Measurements from ENCODE around the gene LYVE1.
"Not testable (repeated sequence)": the region's sequence is repeated elsewhere in the genome, so short reads cannot be mapped to it uniquely, and the experiment has no call there.

LYVE1 gene, protein sequence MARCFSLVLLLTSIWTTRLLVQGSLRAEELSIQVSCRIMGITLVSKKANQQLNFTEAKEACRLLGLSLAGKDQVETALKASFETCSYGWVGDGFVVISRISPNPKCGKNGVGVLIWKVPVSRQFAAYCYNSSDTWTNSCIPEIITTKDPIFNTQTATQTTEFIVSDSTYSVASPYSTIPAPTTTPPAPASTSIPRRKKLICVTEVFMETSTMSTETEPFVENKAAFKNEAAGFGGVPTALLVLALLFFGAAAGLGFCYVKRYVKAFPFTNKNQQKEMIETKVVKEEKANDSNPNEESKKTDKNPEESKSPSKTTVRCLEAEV

DNA sequence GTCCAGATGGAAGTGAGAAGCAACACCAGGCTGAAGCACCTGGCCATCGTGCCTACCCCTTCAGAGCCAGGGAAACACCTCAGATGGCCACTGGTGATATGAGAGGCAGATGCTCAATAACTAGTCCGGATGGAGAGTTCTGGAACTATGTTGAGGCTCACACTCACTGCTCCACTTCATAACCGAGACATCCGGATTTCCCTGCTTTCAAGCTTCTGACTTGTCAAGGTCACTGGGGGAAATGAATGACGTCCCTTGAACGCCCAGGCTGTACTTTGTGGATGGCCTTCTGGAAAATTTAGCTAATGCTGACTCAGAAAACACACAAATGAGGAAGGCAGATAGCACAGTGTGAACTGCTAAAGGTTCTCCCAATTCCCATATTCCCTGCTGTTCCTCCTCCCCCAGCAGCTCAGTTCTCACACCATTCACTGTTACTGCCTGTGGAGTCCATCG is at the start of gene LYVE1:
TSS of gene LYVE1 (minus strand) at position 180 of the 456 bp plus-strand sequence. CDS start at position 47, 133 bp downstream.
- no peak for DNase-seq (ENCODE audit: low spot score)

DNA sequence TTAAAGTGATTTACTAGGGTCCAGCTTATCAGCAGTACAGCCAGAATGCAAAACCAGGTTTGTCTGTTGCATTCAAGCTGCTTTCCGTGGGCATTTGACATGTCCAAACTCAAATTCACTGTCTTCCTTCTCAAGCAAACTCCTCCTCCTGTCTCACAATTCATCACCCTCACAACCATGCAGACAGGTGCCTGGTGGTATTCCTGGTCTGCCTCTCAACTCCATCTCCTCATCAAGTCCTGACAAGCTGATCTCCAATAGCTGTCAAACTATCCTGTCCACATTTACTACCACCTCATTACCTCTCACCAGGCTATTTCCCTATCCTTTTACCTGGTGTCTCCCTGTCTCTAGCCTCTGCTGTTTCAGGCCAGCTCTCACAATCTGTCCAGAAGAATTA is 49.1 kb upstream of the LYVE1 start:
- no peak for DNase-seq (ENCODE audit: low spot score)

DNA sequence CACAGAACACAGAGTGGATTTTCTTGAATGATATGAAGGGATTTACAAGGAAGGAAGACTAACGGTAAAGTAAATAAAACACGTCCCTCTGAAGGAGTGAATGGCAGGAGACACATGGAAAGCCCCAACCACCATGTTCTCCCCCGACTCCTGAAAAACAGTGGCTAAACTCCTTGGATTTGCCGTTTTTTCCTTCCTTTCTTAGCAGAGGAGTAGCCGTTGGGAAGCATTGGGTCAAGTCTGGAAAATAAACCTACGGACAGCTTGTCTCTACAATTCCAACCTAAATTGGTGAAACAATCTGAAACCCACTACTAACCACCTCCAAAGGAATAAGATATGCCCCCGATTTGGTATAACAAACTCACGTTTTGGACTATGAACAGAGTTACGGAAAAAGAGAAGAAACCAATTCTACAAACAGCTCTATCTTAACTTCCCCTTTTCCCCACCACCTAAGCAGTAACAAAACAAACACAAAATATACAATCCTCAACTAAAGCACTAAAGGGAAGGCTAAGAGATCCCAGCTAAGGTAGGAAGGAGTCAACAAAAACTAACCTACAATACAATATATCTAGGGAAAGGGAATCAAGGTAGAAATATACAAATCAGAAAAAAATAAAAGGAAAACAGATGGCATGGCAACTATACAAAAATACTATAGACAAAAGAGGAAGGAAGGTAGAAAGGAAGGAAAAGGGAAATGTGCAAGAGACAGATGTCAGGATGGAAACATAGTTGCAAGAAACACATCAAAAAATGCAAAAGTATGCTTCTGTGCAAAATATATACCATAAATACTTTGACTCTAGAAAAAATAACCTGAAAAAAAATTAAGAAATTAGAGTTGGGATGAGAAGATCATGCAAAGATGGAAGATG is 43.8 kb upstream of the LYVE1 start:
- DNase-seq (ENCODE audit: low spot score), result no peak

DNA sequence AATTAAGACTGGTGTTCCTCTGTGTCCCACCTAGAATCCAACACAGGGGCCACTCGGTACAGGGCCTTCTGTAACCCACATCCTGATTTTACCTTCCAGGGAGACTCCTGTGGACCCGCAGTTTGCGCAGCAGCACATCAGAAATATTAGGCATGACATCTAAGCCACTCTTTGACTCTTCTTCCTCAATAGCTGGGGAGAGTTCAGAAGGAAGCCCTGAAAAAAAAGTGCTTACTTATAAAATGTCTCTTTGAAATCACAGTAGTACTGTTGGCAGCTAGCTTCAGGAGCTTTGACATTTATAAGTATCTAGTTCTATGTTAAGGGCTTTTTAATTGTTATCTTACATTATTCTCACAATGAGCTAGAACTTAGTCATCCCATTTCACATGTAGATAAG is 41.2 kb upstream of the LYVE1 start:
- DNase-seq (ENCODE audit: low spot score), result no peak

DNA sequence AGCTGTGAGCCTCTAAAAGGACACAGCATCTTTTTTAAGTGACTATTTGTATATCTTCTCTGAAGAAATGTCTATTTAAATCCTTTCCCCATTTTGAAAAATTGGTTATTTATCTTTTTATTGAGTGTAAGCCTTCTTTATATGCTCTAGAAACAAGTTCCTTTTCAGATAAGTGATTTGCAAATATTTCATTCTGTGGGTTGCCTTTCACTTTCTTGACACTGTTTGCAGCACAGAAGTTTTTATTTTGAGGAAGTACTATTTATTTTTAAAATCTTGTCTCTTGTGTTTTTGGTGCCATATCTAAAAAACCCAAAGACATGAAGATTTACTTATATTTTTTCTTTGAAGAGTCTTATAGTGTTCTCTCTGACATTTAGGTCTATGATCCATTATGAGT is 40.1 kb upstream of the LYVE1 start:
- no peak for DNase-seq (ENCODE audit: low spot score)

DNA sequence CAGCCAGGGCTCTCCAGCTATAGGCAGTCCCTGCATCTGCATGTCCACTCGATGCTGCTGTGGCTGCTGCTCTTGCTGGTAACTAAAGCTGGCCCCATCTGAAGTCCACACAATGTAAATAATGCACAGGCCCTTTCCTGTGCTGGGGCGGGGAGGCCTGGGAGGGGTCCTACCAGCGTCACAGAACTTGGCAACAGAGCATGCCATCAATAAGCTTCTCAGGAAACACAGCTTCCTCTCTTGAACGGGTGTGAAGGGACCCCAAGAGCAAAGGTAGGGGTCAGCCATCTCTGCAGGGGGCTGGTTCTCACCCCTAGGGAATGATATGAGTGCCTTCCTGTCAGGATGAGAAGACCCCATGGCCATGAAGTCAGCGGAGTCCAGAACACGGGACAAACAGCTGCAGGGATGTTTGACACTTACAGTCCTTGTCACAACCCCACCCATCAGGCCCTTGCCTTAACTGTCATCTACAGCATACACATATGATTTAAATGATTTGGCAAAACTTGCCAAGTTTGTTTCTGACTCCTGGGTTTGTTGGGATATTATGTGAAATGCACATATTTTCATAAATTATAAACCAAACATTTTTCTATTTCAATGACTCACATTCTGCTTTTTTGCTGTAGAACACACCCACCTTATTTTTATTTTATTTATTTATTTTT is 39.1 kb upstream of the LYVE1 start:
- DNase-seq (ENCODE audit: low spot score), result no peak

DNA sequence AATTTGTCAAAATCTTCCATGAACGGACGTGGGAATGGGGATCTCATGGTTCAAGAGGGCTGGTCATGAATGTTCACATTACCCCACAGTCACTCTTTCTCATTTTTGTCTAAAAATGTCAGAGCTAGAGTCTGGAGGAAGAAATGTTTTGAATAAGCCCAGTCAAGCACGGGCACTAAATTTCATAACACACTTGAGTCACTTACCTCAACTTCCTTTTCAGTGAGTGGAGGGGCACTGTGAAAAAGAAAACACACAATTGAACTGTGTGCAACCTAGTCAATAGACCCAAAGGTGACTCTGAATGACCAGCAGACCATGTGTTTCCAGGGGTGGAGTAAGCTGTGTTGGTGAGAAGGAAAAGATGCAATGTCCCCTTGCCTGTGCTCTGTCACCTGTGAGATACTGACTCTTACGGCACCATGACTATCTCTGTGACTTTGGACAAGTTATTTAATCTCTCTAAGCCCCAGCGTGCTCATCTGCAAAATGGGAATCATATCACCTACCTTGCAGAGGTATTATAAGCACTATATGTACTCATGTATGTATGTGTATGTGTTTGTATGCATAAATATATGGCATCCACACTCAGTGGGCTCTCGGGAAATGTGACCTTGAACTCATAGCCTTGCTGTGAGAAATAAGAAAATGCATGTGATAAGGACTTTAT is 38.2 kb upstream of the LYVE1 start:
- DNase-seq (ENCODE audit: low spot score), result no peak

DNA sequence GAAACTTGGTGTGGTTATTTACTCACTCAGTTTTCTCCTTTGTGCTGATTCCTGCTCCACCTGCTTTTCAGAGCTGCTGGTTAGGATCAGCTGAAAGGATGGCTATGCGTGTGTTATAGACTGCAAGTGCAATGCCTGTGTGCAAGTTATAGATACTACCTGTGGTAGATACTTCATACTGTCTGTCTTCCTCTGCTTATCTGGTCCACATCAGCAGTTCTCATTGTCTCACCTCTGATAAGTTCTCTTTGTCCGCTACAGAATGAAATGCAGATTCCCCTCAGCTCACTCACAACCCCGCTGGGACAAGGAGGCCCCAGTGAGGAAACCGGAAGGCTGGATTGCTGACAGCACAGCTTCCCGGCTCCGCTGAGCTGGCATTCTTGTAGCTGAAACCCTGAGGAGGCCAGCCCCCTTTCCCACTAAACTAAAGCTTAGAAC is 37.5 kb upstream of the LYVE1 start:
- no peak for DNase-seq (ENCODE audit: low spot score)

DNA sequence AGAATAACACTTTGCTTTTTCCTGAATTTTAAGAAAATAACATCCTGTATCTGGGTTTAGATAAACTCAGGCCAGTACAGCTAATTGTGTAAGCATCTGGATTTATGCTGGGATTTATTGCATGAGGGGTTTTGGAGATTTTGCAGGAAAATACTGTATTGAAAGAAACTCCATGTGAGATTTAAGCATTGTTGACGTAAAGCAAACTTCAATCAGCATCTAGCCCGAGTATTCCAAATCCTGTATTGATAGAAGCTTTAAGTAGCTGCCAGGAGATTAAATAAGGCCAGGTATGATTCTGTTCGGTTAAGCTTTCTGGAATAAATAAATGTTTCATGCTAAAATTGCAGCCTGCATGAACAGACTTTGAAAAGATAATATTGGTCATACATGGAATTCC is 36.3 kb upstream of the LYVE1 start:
- no peak for DNase-seq (ENCODE audit: low spot score)

DNA sequence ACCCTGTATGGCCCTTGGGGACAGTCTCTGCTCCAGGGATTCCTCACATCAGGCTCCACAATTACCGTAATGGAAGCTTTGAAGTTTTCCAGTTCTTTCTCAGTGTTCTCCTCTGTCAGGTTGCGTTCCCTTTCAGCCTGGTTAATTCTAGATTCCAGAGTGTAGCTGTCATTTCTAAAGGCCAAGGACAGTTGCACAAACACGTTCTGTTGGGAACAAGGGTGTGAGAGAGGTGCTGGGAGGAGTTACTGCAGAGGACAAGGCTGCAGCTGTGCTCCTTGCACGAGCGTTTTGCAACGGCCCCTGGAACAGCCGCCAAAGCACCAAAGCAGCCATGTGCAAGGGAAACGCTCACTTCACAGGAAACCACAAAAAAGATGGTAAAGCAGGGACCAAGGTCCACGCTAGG is 35.9 kb upstream of the LYVE1 start:
- DNase-seq (ENCODE audit: low spot score), result no peak

DNA sequence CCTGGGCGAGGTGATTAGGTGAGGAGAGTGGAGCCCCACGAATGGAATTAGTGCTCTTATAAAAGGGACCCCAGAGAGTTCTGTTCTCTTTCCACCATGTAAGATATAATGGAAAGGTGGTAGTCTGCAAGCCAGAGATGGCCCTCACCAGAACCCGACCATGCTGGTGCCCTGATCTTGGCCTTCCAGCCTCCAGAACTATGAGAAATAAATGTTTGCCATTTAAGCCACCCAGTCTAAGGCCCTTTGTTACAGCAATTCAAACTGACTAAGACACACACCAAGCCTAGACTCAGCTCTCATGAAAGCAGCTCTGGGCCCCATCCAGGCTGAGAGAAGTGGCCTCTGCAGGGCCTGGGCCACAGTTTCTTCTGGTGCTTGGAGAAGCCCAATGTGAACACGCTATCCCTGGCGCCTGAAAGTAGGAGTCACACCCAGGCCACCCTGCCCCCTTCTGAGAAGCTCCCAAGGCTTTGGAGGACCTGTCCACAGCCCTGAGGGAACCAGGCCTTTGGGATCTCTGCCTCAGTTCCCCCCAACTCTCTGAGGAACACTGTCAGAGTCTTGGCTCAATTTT is 35.3 kb upstream of the LYVE1 start:
- DNase-seq (ENCODE audit: low spot score), result no peak

DNA sequence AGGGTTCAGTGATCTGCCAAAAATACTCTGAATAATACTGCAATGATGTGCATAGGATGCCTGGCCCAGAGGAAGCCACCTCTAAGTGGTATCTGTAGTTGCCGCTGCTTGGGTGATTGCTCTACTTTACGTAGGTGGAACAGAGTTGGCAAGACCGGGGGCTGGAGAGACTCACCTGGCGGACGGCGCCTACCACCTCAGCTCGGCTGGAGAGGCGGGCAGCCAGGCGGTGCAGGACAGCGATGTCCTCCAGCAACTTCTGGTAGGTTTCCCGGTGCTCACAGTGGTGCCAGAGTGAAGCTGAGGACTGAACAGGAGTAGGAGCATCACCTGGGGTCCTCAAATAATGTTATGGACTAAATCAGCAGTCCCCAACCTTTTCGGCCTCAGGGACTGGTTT is 34.5 kb upstream of the LYVE1 start:
- DNase-seq (ENCODE audit: low spot score), result no peak

DNA sequence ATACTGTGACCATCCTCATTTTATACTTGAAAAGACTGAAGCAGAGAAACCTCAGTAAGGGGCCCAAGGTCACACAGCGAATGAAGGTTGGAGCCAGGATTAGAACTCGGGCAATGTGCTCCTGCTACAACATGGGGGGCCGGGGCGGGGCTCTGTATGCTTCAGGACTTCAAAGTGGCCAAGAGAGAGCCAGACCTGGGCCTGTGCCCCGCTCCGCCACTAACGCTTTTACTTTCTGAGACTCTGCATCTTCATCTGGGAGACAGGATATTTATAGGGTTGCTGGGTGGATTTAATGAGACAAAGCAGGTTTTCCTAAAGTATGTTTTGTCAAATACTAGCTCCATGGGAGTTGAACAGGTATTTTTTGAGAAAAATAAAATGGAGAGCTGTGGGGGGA is 33.9 kb upstream of the LYVE1 start:
- DNase-seq (ENCODE audit: low spot score), result no peak

DNA sequence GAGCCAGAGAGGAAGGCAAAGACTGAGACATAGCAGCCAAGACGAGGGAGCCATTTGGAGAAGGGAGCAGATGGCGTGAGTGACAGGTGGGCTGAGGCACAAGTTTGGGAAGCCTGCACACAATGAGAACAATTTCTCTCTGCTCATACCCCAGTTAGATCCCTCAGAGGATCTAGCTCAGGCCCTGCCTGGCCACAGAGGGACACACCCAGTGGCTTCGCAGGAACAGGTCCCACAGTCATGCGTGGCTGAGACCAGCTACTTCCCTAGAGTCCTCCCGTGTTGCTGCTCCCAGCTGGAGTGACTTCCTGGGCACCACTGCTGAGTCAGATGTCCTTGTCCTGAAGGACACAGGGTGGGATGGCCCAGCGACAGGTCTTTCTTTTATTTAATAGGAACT is 33.4 kb upstream of the LYVE1 start:
- no peak for DNase-seq (ENCODE audit: low spot score)

DNA sequence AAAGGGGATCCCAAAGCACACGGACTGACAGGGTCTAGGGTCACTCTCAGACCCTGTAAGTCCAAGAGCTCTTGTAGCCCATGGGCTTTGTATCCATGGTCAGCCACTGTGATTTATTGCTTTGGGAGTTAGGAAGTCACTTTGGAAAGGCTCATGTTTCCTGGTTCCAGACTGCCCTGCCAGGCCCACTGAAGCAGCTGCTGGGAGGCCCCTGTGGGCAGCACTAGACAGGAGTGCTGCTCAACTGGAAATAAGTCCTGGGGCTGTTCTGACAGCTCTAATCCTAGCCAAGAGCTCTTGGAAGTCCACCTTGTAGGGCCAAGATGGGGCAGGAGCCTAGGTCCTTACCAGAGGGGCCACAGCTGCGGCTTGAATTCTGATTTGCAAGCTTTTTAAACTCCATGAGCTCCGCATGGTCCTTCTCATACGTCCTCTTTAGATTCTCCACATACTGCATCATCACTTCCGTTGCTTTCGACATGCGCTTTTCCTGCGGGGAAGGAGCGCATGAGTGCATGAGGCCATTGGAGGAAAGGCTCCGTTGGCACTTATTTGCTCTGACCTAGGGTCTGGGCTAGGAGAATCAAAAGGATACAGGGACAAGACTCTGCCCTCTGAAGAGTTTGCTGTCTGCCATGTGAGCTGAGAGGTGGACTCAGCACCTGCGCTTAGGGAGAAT is 32.2 kb upstream of the LYVE1 start:
- no peak for DNase-seq (ENCODE audit: low spot score)

DNA sequence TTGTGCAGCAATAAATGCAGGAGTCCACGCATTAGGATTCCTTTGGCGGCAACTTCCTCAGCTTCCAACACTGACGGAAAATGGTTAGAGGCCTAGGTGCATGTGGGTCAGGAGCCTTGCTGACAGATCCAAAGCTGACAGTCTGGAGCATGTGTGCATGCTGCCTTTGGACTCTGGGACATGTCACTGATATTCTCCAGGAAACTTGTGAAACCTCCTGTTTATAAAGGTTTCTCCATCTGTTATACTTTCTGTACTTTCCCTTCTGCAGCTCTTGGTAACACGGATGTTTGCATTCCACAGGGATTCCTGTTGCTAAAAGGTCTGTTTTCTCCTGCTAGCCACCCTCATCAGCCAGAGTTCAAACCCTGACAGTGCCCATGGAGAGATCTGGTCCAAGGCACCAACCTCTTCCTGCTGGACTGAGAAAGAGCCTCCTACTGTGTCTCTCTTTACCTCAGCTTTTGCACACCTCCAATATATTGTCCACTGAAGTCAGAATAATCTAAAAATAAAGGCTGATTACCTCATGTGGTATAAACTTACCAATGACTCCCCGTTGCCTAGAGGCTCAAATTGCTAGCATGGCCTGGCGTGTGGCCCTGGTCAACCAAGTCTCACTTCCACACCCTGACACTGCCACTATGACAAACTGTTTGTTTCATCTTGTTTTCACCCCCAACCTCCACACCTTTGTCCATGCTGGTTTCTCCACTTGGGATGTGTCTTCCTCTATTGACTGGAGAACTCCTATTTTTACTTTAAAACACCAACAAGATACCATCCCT is 31.1 kb upstream of the LYVE1 start:
- DNase-seq (ENCODE audit: low spot score), result no peak

DNA sequence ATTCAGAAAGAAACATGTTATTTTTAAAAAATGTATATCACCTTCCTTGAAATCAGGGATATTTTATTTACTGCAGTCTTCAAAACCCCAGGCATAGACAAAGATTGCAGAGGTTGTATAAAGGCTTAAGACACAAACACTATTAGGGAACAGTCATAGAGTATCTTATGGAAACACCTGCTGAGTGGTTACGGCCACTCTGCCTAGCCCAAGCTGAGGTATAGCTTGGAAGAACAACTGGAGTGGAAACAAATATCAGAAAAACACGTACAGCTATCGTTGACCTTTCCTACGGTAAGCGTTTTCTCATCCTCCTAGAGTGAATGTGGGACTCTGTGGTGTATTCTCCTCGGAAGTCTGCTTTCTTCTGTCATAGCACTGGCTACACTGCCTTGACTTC is 30.4 kb upstream of the LYVE1 start:
- no peak for DNase-seq (ENCODE audit: low spot score)

DNA sequence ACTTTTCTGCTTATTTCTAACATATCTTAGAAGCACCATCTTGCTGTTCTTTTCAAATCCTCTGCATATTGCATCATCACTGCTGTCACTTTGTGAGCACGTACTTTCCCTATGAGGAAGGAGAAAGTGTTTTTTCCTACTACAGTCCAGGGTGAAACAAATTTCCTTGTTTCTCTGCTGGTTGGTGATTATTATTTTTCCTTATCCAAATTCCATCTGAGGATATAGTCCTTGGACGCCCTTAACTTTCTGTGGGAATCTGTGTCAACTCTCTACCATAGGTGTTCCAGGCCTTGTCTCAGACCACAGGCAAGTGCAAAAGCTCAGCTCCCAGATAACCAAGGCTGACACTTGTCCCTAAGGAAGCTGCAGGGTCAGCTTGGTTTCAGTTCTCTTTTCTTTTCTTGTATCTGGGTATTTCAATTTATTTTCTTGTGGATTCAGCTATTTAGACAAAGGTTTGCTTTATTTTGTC is 29.4 kb upstream of the LYVE1 start:
- DNase-seq (ENCODE audit: low spot score), result no peak

DNA sequence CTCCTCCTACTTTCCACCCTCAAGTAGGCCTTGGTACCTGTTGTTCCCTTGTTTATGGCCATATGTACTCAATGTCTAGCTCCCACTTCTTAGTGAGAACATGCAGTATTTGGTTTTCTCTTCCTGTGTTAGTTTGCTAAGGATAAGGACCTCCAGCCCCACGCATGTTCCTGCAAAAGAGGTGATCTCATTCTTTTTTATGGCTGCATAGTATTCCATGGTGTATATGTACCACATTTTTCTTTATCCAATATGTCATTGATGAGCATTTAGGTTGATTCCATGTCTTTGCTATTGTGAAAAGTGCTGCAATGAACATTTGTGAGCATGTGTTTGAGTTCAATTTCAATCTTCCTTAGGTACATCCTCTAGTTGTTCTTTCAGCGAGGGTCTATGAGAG is 27.4 kb upstream of the LYVE1 start:
- DNase-seq (ENCODE audit: low spot score), result not testable (repeated sequence)

DNA sequence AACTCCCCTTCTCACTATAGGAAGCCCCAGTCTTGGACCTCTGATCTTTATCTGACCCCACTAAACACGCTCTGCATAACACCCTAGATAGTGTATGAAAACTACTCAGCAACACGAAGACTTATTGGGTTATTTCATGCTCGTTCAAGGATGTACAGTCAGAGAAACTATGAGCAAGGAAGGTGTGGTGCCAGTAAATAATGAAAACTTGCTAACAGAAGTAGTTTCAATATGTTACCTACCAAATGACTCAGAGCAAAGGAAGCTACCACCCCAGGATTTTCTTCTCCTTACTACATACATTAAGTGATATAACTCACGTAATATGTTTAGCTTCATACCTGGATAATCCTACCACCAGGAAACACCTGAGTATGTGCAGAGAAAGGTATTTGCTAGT is 25.9 kb upstream of the LYVE1 start:
- DNase-seq (ENCODE audit: low spot score), result no peak
